Heart left ventricle (tissue), 16 donors: ENCODE results near the gene P2RX1. TPM values are rescaled to one million over a fixed set of nuclear protein-coding genes. Genes with fewer than 3 reads are reported as not detected.
"Not testable (repeated sequence)": the region's sequence is repeated elsewhere in the genome, so short reads cannot be mapped to it uniquely, and the experiment has no call there.

ENCODE experiments used
- ATAC-seq, 4 donors: fragments of 200-7000 bp; cut with Tn5 transposase; one replicate each; pipeline ENCODE4 v1.9.1; 2020 to 2022; ENCODE audit warnings: moderate library complexity in 4 of 4, mild to moderate bottlenecking in 3 of 4, moderate number of reproducible peaks in 1 of 4
- DNase-seq, 5 donors: peaks; one replicate each; pipeline ENCODE4 v3.0.0-alpha.2; 2020
- H3K27ac ChIP-seq, 12 donors: fragments of 200-600 bp; sonication (generic) in 4 of 12; one replicate each; pipeline versions ENCODE4 v1.5.0 to v1.8.0; 2016 to 2022; ENCODE audit warnings: mild to moderate bottlenecking in 2 of 12
- H3K27me3 ChIP-seq, 9 donors: fragments of 200-600 bp; sonication (generic) in 2 of 9; one replicate each; pipeline versions ENCODE4 v1.5.1 to v1.8.0; 2016 to 2022; ENCODE audit warnings: mild to moderate bottlenecking in 3 of 9
- H3K36me3 ChIP-seq, 9 donors: fragments of 200-600 bp; sonication (generic) in 2 of 9; one replicate each; pipeline versions ENCODE4 v1.5.0 to v1.8.0; 2018 to 2022; ENCODE audit warnings: mild to moderate bottlenecking in 2 of 9
- H3K4me1 ChIP-seq, 12 donors: fragments of 200-600 bp; sonication (generic) in 4 of 12; one replicate each; pipeline versions ENCODE4 v1.5.0 to v1.8.0; 2016 to 2022; ENCODE audit warnings: mild to moderate bottlenecking in 3 of 12
- H3K4me3 ChIP-seq, 12 donors: fragments of 200-600 bp; sonication (generic) in 4 of 12; one replicate each; pipeline versions ENCODE4 v1.5.0 to v1.8.0; 2017 to 2022; ENCODE audit warnings: mild to moderate bottlenecking in 9 of 12, moderate library complexity in 4 of 12
- H3K9me3 ChIP-seq, 12 donors: fragments of 200-600 bp; sonication (generic) in 4 of 12; one replicate each; pipeline versions ENCODE4 v1.5.0 to v1.8.0; 2016 to 2022; ENCODE audit warnings: mild to moderate bottlenecking in 1 of 12
- POLR2A ChIP-seq, 2 donors: fragments of 450-650 bp; IDR thresholded peaks; one replicate each; pipeline ENCODE4 v1.6.1; 2017; ENCODE audit warnings: antibody characterized with exemption in 2 of 2, mild to moderate bottlenecking in 2 of 2, moderate library complexity in 2 of 2
- WGBS, 4 donors: extraction: QIAGEN DNeasy Blood & Tissue Kit in 2 of 4; methylation state at CpG; one replicate each; pipeline versions ENCODE4 v1.1.5 to v1.1.7; 2013 to 2018; 5-methylcytosine and 5-hydroxymethylcytosine counted together
- intact Hi-C, 10 donors: fragments of 100-400 bp; cut with DNase I; formaldehyde crosslinking; loops; one replicate each; pipeline versions ENCODE4 v1.11.1 to v1.14.2; 2022
- polyA plus RNA-seq, 2 donors: library from polyadenylated mRNA; stranded (reverse); fragments of 200-250 nt; gene quantifications; one replicate each; pipeline ENCODE4 v1.2.3, GENCODE V29; 2013
- total RNA-seq, 9 donors: library from RNA; depleted of rRNA in 2 of 9; stranded (reverse); fragments of >200 nt in 2 of 9; fragmentation: NEBNext Ultra II Directional in 3 of 9; extraction: Animal tissue kit (Norgen Biotek cat#: 25700) in 3 of 9; gene quantifications; one replicate each; pipeline versions ENCODE4 v1.1.0 to v1.2.4, GENCODE V29; 2016 to 2023
- TF ChIP-seq, protein P1 (sequence below), 12 donors: fragments of 200-600 bp; sonication (generic) in 4 of 12; IDR thresholded peaks; one replicate each; pipeline versions ENCODE4 v1.5.0 to v1.8.0; 2018 to 2022; ENCODE audit warnings: antibody characterized with exemption in 12 of 12, mild to moderate bottlenecking in 5 of 12
- donor health status: ischemic (EF 13 %, LVEDD 7.1; RV severe dilation, severe dysfunction).
- donor health status: healthy with polysubstance abuse.
- donor health status: DM: no; HTN: yes; CAD: no.
- donor health status: DM: no; HTN: no; CAD: no.
- donor health status: ischemic (EF 25% LVEDD 6.9; RV normal size, moderate dysfunction).
- donor health status: ischemic (EF 25% LVEDD 5.7; RV mildly dilated, moderate dysfunction).
- donor health status: healthy.
- donor health status: DM: yes; HTN: yes; CAD: no.
- donor health status: ischemic (EF 35%, LVEDD 5.7; RV mildly dilated, moderate dysfunction).
- donor health status: nonischemic (EF 11% LVEDD 7.7; RV severe dilation, severe dysfunction).
- donor health status: DM: yes; HTN: yes; CAD: no.
- donor health status: PGD.
- donor health status: ischemic (EF 29% LVEDD 5.4; RV normal size, mild dysfunction).
- donor health status: nonischemic (EF 23%, LVEDD 6.1; RV moderate dilation, normal function).

P2RX1 gene
- total and polyA plus RNA-seq, 11 donors: 0.19 to 5.5 (median 0.52) TPM

DNA sequence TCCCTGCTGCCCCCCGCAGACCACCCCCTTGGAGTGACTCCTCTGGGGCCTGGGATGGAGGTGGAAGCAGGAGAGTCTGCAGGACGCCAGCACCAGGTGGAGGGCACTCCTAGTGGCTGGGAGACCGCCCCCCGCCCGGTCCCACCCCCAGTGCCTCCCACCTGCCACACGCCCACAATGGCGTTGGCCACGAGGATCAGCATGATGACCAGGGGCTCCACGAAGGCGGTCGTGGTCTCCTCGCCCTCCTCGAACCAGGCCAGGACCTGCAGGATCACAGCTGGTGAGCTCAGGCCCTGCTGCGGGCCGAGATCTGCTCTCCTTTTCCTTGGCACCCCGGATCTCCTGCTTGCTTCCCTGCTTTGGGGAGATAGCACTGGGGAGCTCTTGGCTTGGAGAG lies 35.2 kb upstream of the P2RX1 start:
- ATAC-seq: no peak
- no peak for TF ChIP-seq POLR2A (IDR thresholded peaks at IDR 0.05)
- TF ChIP-seq, protein P1, sequence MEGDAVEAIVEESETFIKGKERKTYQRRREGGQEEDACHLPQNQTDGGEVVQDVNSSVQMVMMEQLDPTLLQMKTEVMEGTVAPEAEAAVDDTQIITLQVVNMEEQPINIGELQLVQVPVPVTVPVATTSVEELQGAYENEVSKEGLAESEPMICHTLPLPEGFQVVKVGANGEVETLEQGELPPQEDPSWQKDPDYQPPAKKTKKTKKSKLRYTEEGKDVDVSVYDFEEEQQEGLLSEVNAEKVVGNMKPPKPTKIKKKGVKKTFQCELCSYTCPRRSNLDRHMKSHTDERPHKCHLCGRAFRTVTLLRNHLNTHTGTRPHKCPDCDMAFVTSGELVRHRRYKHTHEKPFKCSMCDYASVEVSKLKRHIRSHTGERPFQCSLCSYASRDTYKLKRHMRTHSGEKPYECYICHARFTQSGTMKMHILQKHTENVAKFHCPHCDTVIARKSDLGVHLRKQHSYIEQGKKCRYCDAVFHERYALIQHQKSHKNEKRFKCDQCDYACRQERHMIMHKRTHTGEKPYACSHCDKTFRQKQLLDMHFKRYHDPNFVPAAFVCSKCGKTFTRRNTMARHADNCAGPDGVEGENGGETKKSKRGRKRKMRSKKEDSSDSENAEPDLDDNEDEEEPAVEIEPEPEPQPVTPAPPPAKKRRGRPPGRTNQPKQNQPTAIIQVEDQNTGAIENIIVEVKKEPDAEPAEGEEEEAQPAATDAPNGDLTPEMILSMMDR (IDR thresholded peaks at IDR 0.05): no peak
- Histone ChIP-seq H3K27ac (no peak overlapping the region), H3K36me3 (peaks cover 0 to 24% (median 0%) of the 10 kb centered on the region in 9 donors), H3K9me3 (no peaks in the 10 kb centered on the region), H3K4me1 (peaks cover 0 to 14% (median 7%) of the 10 kb centered on the region in 12 donors), H3K27me3 (no peaks in the 10 kb centered on the region), H3K4me3 (no peak overlapping the region)
- intact Hi-C loops: no loop called here
- DNase-seq: no peak
- 91 to 95% (median 93%) methylated on average over 8 to 16 of the region's 16 CpGs for WGBS, 4 donors

DNA sequence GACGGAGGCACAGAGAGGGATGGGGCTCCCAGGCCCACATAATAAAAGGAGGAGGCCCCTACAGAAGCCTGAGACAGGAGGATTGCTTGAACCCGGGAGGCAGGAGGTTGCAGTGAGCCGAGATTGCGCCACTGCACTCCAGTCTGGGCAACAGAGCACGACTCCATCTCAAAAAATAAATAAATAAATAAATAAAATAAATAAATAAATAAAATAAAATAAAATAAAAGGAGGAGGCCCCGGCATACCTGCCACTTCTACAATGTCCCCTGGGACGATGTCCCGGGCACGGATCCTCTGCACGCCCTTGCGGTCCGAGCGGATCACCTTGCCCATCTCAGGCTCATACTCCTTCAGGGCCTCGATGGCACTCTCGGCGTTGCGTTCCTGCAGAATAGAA lies 34.7 kb upstream of the P2RX1 start:
- Histone ChIP-seq H3K4me1 (peaks cover 0 to 14% (median 7%) of the 10 kb centered on the region in 12 donors), H3K27me3 (no peaks in the 10 kb centered on the region), H3K9me3 (no peaks in the 10 kb centered on the region), H3K4me3 (no peak overlapping the region), H3K36me3 (peaks cover 0 to 27% (median 0%) of the 10 kb centered on the region in 9 donors), H3K27ac (no peak overlapping the region)
- intact Hi-C loops: no loop called here
- 96 to 98% (median 97%) methylated on average over 17 of the region's 17 CpGs for WGBS, 4 donors
- DNase-seq (no peak), ATAC-seq (no peak)
- TF ChIP-seq POLR2A (IDR thresholded peaks at IDR 0.05): no peak
- TF ChIP-seq, protein P1 (IDR thresholded peaks at IDR 0.05): no peak

DNA sequence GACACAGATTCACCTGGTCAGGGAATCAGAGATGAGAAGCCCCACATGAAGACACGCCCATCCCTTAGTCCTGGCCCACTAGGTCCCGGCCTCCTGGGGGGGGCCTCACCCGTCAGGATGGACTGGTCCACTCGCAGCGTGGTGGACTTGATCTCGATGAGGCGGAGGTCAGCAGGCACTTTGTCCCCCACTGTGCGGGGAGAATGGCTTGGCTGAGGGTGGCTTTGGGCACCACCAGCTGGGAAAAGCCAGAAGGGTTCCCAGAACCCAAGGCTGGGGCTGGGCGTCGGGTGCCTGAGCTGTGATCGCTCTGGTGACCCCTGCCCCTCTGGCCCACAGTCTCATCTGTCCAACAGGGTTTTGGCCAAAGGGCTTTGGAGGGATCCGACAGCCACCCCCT lies 34.3 kb upstream of the P2RX1 start:
- H3K27ac ChIP-seq: no peak overlapping the region
- H3K4me3 ChIP-seq: no peak overlapping the region
- no peaks in the 10 kb centered on the region for H3K27me3 ChIP-seq
- no peaks in the 10 kb centered on the region for H3K9me3 ChIP-seq
- WGBS, 4 donors: 91 to 96% (median 94%) methylated on average over 9 to 12 of the region's 12 CpGs
- no peak for ATAC-seq
- peaks cover 0 to 12% (median 7%) of the 10 kb centered on the region in 12 donors for H3K4me1 ChIP-seq
- no peak for TF ChIP-seq POLR2A (IDR thresholded peaks at IDR 0.05)
- TF ChIP-seq, protein P1 (IDR thresholded peaks at IDR 0.05): no peak
- H3K36me3 ChIP-seq: peaks cover 0 to 30% (median 0%) of the 10 kb centered on the region in 9 donors
- intact Hi-C loops: no loop called here
- no peak for DNase-seq

DNA sequence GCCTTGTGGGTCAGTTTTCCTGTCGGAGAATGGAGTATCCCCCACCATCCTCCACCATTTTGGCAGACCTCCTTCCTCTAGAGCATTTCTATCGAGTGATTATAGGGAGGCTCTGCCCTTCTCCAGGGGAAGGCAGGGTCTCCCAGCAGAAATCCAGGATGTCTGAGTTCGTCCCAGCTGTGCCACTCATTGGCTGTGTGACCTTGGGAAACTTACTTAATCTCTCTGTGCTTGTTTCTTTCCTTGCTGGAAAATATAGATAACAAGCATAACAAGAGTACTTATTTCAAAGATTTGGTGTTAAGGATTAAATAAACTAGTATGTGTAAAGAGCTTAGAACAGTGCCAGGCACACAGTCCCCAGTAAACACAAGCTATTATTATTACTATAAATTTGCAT lies 33.2 kb upstream of the P2RX1 start:
- Histone ChIP-seq H3K4me1 (peaks cover 0 to 9% (median 1%) of the 10 kb centered on the region in 12 donors), H3K36me3 (peaks cover 0 to 36% (median 0%) of the 10 kb centered on the region in 9 donors), H3K9me3 (no peaks in the 10 kb centered on the region), H3K27me3 (no peaks in the 10 kb centered on the region), H3K4me3 (no peak overlapping the region), H3K27ac (no peak overlapping the region)
- DNase-seq (no peak), ATAC-seq (no peak)
- TF ChIP-seq, protein P1 (IDR thresholded peaks at IDR 0.05): no peak
- no peak for TF ChIP-seq POLR2A (IDR thresholded peaks at IDR 0.05)
- 83 to 87% (median 86%) methylated on average over 3 of the region's 3 CpGs for WGBS, 4 donors
- intact Hi-C loops: no loop called here

DNA sequence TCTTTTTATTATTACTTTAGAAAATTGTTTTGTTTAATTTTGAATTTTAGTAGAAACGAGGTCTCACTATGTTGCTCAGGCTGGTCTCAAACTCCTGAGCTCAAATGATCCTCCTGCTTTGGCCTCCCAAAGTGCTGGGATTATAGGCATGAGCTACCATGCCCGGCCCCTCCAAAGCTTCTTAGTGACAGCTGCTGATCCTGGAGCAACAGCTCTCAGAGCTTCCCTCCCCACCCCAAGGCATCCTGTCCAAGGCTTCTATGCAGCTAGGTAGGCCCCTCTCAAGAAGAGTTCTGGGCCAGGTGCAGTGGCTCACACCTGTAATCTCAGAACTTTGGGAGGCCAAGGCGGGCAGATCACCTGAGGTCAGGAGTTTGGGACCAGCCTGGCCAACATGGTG lies 32.3 kb upstream of the P2RX1 start:
- not testable (repeated sequence) for DNase-seq
- 93 to 97% (median 95%) methylated on average over 3 of the region's 3 CpGs for WGBS, 4 donors

More for the DNA sequence above, 32.3 kb upstream of the P2RX1 start:
- H3K4me3 ChIP-seq, ATAC-seq, H3K27me3 ChIP-seq, H3K27ac ChIP-seq, intact Hi-C loops, H3K9me3 ChIP-seq: not testable (repeated sequence)
- Histone ChIP-seq H3K4me1 (peaks cover 0 to 17% (median 5%) of the 10 kb centered on the region in 12 donors), H3K36me3 (peaks cover 0 to 42% (median 0%) of the 10 kb centered on the region in 9 donors)
